Endodermal cell (in vitro differentiated cells): Measurements from ENCODE around the gene IPO5. TPM values are rescaled to one million over a fixed set of nuclear protein-coding genes. Genes with fewer than 3 reads are reported as not detected.
"Not testable (repeated sequence)": the region's sequence is repeated elsewhere in the genome, so short reads cannot be mapped to it uniquely, and the experiment has no call there.

Experiments
- DNase-seq: peaks from one replicate; pipeline ENCODE4 v3.0.0-alpha.2; 2017
- H3K27ac ChIP-seq: 2 replicates; pipeline ENCODE4 v1.5.1; 2013; ENCODE audit warnings: mild to moderate bottlenecking, low read depth, low read length, moderate library complexity
- H3K27me3 ChIP-seq: 2 replicates; pipeline ENCODE4 v1.6.1; 2013; ENCODE audit warnings: mild to moderate bottlenecking, low read length, moderate library complexity; ENCODE audit not compliant: insufficient read depth, control insufficient read depth, poor library complexity, severe bottlenecking
- H3K36me3 ChIP-seq: 2 replicates; pipeline ENCODE4 v1.7.0; 2013; ENCODE audit warnings: mild to moderate bottlenecking, low read length, moderate library complexity; ENCODE audit not compliant: control insufficient read depth, insufficient read depth
- H3K4me1 ChIP-seq: one replicate; pipeline ENCODE4 v1.7.0; 2013; ENCODE audit warnings: low read length; ENCODE audit not compliant: control insufficient read depth, insufficient read depth
- H3K4me3 ChIP-seq: 2 replicates; pipeline ENCODE4 v1.5.1; 2013; ENCODE audit warnings: mild to moderate bottlenecking, low read length, moderate library complexity
- H3K9ac ChIP-seq: 2 replicates; pipeline ENCODE4 v1.6.1; 2013; ENCODE audit warnings: mild to moderate bottlenecking, low read length, moderate library complexity; ENCODE audit not compliant: poor library complexity, severe bottlenecking; ENCODE audit errors: extremely low read depth
- H3K9me3 ChIP-seq: 2 replicates; pipeline ENCODE4 v1.6.1; 2013; ENCODE audit warnings: mild to moderate bottlenecking, low read length, moderate library complexity; ENCODE audit not compliant: control insufficient read depth
- H3K27ac Mint-ChIP-seq: 2 replicates; pipeline ENCODE4 v1.8.0; 2020; ENCODE audit warnings: mixed read lengths
- H3K27me3 Mint-ChIP-seq: 2 replicates; pipeline ENCODE4 v1.8.0; 2021; ENCODE audit warnings: mild to moderate bottlenecking, mixed read lengths; ENCODE audit not compliant: insufficient read depth
- H3K36me3 Mint-ChIP-seq: 2 replicates; pipeline ENCODE4 v1.8.0; 2020; ENCODE audit warnings: low read depth, mixed read lengths
- H3K4me1 Mint-ChIP-seq: 2 replicates; pipeline ENCODE4 v1.8.0; 2020; ENCODE audit warnings: mixed read lengths
- H3K4me3 Mint-ChIP-seq: 2 replicates; pipeline ENCODE4 v1.8.0; 2020; ENCODE audit warnings: mild to moderate bottlenecking, moderate library complexity, mixed read lengths
- H3K9me3 Mint-ChIP-seq: 2 replicates; pipeline ENCODE4 v1.8.0; 2020; ENCODE audit warnings: mild to moderate bottlenecking, mixed read lengths
- WGBS, 2 experiments: methylation state at CpG; one replicate each; pipeline versions ENCODE4 v1.1.5 to v1.1.7; 2013; ENCODE audit warnings: missing lambda C conversion rate in 2 of 2, mixed read lengths in 1 of 2; ENCODE audit not compliant: insufficient coverage in 1 of 2, insufficient read length in 1 of 2; 5-methylcytosine and 5-hydroxymethylcytosine counted together
- total RNA-seq, 2 donors: library from RNA; stranded (reverse); fragmentation: NEBNext Ultra II Directional in 1 of 2; extraction: Animal tissue kit (Norgen Biotek cat#: 25700) in 1 of 2; gene quantifications; 2 replicates in 1 of 2; 3 replicates in 1 of 2; pipeline ENCODE4 v1.2.1, GENCODE V29; 2021
- TF ChIP-seq, protein P1 (sequence below): fragments of 200-600 bp; sonication (generic); conservative IDR thresholded peaks from 2 replicates; pipeline ENCODE4 v1.5.0; 2021; ENCODE audit warnings: antibody characterized with exemption, mild to moderate bottlenecking

Gene IPO5
- total RNA-seq, 2 donors from 2014 or later: 259 to 280 TPM

DNA sequence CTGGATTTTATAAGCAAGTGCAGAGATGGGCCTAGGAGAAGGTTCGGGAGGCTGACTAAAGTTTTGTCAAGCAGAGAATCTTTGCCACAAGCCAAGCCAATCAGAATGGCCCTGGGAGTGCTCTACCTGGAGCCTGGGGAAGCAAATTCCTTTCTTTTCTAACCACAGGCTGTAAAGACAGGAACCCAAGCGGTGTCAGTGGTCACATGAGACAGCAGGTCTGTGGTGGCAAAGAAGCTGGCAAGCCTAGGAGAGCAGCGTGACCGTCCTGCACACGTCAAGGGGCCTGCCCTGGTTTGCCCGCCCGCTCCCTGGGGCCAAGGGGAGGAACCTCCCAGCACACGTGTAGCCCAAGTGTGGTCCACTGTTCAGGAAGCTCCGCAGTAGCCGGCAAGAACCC lies 90.8 kb downstream of the IPO5 start:
- TF ChIP-seq, protein P1, sequence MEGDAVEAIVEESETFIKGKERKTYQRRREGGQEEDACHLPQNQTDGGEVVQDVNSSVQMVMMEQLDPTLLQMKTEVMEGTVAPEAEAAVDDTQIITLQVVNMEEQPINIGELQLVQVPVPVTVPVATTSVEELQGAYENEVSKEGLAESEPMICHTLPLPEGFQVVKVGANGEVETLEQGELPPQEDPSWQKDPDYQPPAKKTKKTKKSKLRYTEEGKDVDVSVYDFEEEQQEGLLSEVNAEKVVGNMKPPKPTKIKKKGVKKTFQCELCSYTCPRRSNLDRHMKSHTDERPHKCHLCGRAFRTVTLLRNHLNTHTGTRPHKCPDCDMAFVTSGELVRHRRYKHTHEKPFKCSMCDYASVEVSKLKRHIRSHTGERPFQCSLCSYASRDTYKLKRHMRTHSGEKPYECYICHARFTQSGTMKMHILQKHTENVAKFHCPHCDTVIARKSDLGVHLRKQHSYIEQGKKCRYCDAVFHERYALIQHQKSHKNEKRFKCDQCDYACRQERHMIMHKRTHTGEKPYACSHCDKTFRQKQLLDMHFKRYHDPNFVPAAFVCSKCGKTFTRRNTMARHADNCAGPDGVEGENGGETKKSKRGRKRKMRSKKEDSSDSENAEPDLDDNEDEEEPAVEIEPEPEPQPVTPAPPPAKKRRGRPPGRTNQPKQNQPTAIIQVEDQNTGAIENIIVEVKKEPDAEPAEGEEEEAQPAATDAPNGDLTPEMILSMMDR: no peak
- no peaks in the 10 kb centered on the region for H3K36me3 Mint-ChIP-seq

DNA sequence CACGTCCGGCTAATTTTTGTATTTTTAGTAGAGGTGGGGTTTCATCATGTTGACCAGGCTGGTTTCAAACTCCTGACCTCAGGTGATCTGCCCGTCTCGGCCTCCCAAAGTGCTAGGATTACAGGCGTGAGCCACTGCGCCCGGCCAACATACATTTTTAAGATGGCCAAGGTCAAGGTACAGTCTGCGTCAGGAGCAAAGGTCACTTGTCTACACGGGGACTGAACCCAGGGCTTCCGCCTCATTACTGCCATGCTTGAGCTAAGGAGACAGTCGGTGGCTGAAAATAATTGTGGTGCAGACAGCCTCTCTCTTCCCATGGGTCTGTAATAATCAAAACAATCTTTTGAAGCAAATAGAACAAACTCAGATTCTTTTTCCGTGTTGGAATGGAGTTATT lies 94.3 kb downstream of the IPO5 start:
- H3K9me3 Mint-ChIP-seq, H3K27me3 Mint-ChIP-seq, H3K9ac ChIP-seq, H3K27ac Mint-ChIP-seq, H3K4me3 ChIP-seq, H3K9me3 ChIP-seq, DNase-seq, H3K4me3 Mint-ChIP-seq, H3K4me1 ChIP-seq, H3K27me3 ChIP-seq, H3K36me3 ChIP-seq, H3K27ac ChIP-seq, H3K36me3 Mint-ChIP-seq: not testable (repeated sequence)
- WGBS, 2 experiments: 89 to 96% methylated on average over 9 to 12 of the region's 12 CpGs
- peaks cover 24% of the 10 kb centered on the region for H3K4me1 Mint-ChIP-seq

More for the DNA sequence above, 90.8 kb downstream of the IPO5 start:
- H3K9me3 ChIP-seq: no peaks in the 10 kb centered on the region
- no peak overlapping the region for H3K27ac ChIP-seq
- no peak overlapping the region for H3K4me3 ChIP-seq
- H3K9ac ChIP-seq: no peak overlapping the region
- WGBS, 2 experiments: 91 to 94% methylated on average over 5 to 10 of the region's 10 CpGs
- Mint-ChIP-seq H3K27me3 (no peaks in the 10 kb centered on the region), H3K4me1 (peaks cover 15% of the 10 kb centered on the region), H3K9me3 (no peaks in the 10 kb centered on the region), H3K27ac (no peak overlapping the region), H3K4me3 (no peak overlapping the region)
- DNase-seq: peak; percentile 66
- no peaks in the 10 kb centered on the region for H3K4me1 ChIP-seq
- H3K27me3 ChIP-seq: no peaks in the 10 kb centered on the region
- no peaks in the 10 kb centered on the region for H3K36me3 ChIP-seq

DNA sequence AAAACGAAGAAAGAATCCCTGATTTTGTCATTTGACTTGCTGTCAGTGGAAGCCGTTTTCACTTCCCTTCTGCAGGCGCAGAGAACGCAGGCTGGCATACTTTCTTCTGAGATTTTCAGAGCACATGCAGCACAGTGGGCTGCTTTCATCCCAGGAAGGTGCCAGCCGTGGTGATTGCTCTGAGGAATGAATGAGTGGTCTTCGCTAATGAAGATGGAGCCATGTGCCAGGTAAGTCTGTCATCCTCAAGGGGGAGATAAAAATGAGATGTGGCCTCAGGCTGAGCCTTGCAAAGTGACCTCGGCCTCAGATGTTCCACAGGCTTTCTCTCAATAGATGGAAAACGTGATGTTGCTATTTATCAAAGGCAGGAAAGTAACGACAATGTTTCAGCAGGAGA lies 94.8 kb downstream of the IPO5 start:
- peaks cover 4% of the 10 kb centered on the region for H3K9me3 Mint-ChIP-seq
- TF ChIP-seq, protein P1: no peak
- H3K4me3 Mint-ChIP-seq: no peak overlapping the region
- H3K36me3 Mint-ChIP-seq: no peaks in the 10 kb centered on the region
- no peak overlapping the region for H3K27ac Mint-ChIP-seq
- Histone ChIP-seq H3K4me3 (no peak overlapping the region), H3K9me3 (no peaks in the 10 kb centered on the region), H3K27ac (no peak overlapping the region), H3K27me3 (no peaks in the 10 kb centered on the region), H3K36me3 (no peaks in the 10 kb centered on the region), H3K4me1 (no peaks in the 10 kb centered on the region), H3K9ac (no peak overlapping the region)
- no peaks in the 10 kb centered on the region for H3K27me3 Mint-ChIP-seq
- WGBS, 2 experiments: 80 to 81% methylated on average over 6 to 9 of the region's 9 CpGs
- peak; percentile 72 for DNase-seq
- peaks cover 24% of the 10 kb centered on the region for H3K4me1 Mint-ChIP-seq

DNA sequence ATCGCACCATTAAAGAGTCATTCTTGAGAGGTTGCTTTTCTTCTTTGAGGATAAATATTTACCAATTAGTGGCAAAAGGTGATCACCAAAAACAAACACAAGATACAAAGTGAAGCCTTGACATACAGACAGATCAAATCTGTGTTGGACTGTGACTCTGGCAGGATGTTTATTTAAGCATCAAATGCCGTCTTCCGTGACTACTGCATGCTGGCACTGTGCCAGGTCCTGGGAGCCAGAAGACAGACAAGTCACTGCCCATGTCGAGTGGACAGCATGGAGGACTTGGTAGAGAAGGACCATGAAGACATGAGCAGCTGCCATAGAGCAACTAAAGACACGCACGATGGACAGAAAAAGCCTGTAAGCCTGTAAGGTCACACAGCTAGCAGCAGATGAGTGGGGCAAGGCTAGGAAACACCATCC lies 96.6 kb downstream of the IPO5 start:
- H3K4me3 ChIP-seq: no peak overlapping the region
- TF ChIP-seq, protein P1: no peak
- H3K4me1 ChIP-seq: no peaks in the 10 kb centered on the region
- no peaks in the 10 kb centered on the region for H3K36me3 ChIP-seq
- no peaks in the 10 kb centered on the region for H3K36me3 Mint-ChIP-seq
- H3K4me3 Mint-ChIP-seq: no peak overlapping the region
- no peaks in the 10 kb centered on the region for H3K27me3 ChIP-seq
- WGBS, 2 experiments: 87 to 93% methylated on average over 3 to 6 of the region's 6 CpGs
- no peak for DNase-seq
- H3K27me3 Mint-ChIP-seq: no peaks in the 10 kb centered on the region
- no peak overlapping the region for H3K27ac ChIP-seq
- peaks cover 4% of the 10 kb centered on the region for H3K9me3 Mint-ChIP-seq
- H3K9me3 ChIP-seq: no peaks in the 10 kb centered on the region
- no peak overlapping the region for H3K27ac Mint-ChIP-seq
- H3K9ac ChIP-seq: no peak overlapping the region
- peaks cover 17% of the 10 kb centered on the region for H3K4me1 Mint-ChIP-seq
